Smooth muscle cell (in vitro differentiated cells): ENCODE results near the gene ACSF2. TPM values are rescaled to one million over a fixed set of nuclear protein-coding genes. Genes with fewer than 3 reads are reported as not detected.

Experiments used
- DNase-seq: peaks from one replicate; lab custom pipeline; 2025; ENCODE audit not compliant: unreplicated experiment; lab: John Stamatoyannopoulos, UW
- H2AFZ ChIP-seq: fragments of 200-600 bp; sonication (generic); 2 replicates; pipeline ENCODE4 v1.6.0; 2016; ENCODE audit warnings: antibody characterized with exemption, low read depth, mild to moderate bottlenecking
- H3F3A ChIP-seq: fragments of 200-600 bp; sonication (generic); 2 replicates; pipeline ENCODE4 v1.6.0; 2017; ENCODE audit warnings: antibody characterized with exemption, low read depth
- H3K27ac ChIP-seq: fragments of 200-600 bp; sonication (generic); 2 replicates; pipeline ENCODE4 v1.5.1; 2016; ENCODE audit warnings: low read depth, mild to moderate bottlenecking
- H3K27me3 ChIP-seq: fragments of 200-600 bp; sonication (generic); 2 replicates; pipeline ENCODE4 v1.6.1; 2016; ENCODE audit warnings: low read depth, mild to moderate bottlenecking
- H3K36me3 ChIP-seq: fragments of 200-600 bp; sonication (generic); 2 replicates; pipeline ENCODE4 v1.5.1; 2016; ENCODE audit warnings: low read depth
- H3K4me1 ChIP-seq: fragments of 200-600 bp; sonication (generic); 2 replicates; pipeline ENCODE4 v1.5.1; 2016; ENCODE audit warnings: low read depth
- H3K4me2 ChIP-seq: fragments of 200-600 bp; sonication (generic); 2 replicates; pipeline ENCODE4 v1.6.0; 2016; ENCODE audit warnings: mild to moderate bottlenecking
- H3K4me3 ChIP-seq: fragments of 200-600 bp; sonication (generic); 2 replicates; pipeline ENCODE4 v1.5.1; 2016; ENCODE audit warnings: mild to moderate bottlenecking
- H3K79me2 ChIP-seq: fragments of 200-600 bp; sonication (generic); 2 replicates; pipeline ENCODE4 v1.6.0; 2016; ENCODE audit warnings: low read depth, mild to moderate bottlenecking
- H3K9ac ChIP-seq: fragments of 200-600 bp; sonication (generic); 2 replicates; pipeline ENCODE4 v1.6.0; 2016; ENCODE audit warnings: low read depth
- H3K9me3 ChIP-seq: fragments of 200-600 bp; sonication (generic); replicated peaks from 2 replicates; pipeline ENCODE4 v1.5.1; 2016; ENCODE audit warnings: low read depth
- H4K20me1 ChIP-seq: fragments of 200-600 bp; sonication (generic); 2 replicates; pipeline ENCODE4 v1.6.0; 2016; ENCODE audit warnings: low read depth
- CTCF ChIP-seq: fragments of 200-600 bp; sonication (generic); IDR thresholded peaks from 2 replicates; pipeline ENCODE4 v1.5.1; 2017; ENCODE audit warnings: borderline replicate concordance, mild to moderate bottlenecking, antibody characterized with exemption; ENCODE audit not compliant: insufficient read depth, poor library complexity, severe bottlenecking
- WGBS: methylation state at CpG from one replicate; pipeline ENCODE4 v1.1.7; 2016; ENCODE audit warnings: low lambda C conversion rate; 5-methylcytosine and 5-hydroxymethylcytosine counted together
- polyA plus RNA-seq: library from polyadenylated mRNA; unstranded; fragments of >200 nt; fragmentation: Nextera tagmentation; extraction: Ambion mirVana; gene quantifications from 2 replicates; pipeline ENCODE4 v1.2.1, GENCODE V29; 2016
- total RNA-seq: library from RNA; depleted of rRNA; stranded (reverse); fragments of >200 nt; gene quantifications from 2 replicates; pipeline ENCODE4 v1.2.3, GENCODE V29; 2014

ACSF2 gene
- total and polyA plus RNA-seq, 2 experiments from 2014 or later: 13.7 to 16.8 TPM

DNA sequence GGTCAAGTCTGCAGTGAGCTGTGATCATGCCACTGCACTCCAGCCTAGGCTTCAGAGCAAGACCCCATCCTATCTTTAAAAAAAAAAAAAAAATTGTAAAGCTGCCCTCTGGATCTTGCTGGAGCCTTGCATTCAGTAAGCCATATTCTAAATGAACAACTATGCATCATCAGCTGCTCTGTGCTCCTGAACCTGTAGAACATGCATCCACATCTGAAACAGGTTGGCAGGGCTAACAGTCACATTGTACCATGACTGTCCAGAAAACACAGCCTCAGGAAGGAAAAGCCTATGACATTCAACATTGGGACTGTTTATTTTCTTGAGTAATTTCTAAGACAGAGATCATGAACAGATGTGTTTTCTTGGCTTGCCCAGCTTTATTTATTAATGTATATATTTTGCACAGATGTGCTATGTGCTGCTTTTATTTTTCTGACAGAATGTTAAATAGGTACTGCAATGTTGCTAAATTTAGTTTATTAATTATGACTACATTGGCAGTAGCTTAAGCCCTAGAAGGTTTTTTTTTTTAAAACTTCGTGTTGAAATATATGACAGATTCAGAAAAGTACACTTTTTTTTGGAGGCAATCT is 19.8 kb downstream of the ACSF2 start:
- Histone ChIP-seq H3K79me2 (no peaks in the 10 kb centered on the region), H3K4me3 (no peak overlapping the region), H3K4me1 (peaks cover 8% of the 10 kb centered on the region), H4K20me1 (peaks cover 28% of the 10 kb centered on the region), H3K36me3 (no peaks in the 10 kb centered on the region), H2AFZ (no peak overlapping the region), H3K27me3 (no peaks in the 10 kb centered on the region), H3K9me3 (no peaks in the 10 kb centered on the region), H3K27ac (no peak overlapping the region), H3K4me2 (no peak overlapping the region), H3F3A (peaks cover 12% of the 10 kb centered on the region), H3K9ac (no peak overlapping the region)
- TF ChIP-seq CTCF: no peak
- no peak for DNase-seq
- 87% methylated on average over 1 of the region's 1 CpG for WGBS

DNA sequence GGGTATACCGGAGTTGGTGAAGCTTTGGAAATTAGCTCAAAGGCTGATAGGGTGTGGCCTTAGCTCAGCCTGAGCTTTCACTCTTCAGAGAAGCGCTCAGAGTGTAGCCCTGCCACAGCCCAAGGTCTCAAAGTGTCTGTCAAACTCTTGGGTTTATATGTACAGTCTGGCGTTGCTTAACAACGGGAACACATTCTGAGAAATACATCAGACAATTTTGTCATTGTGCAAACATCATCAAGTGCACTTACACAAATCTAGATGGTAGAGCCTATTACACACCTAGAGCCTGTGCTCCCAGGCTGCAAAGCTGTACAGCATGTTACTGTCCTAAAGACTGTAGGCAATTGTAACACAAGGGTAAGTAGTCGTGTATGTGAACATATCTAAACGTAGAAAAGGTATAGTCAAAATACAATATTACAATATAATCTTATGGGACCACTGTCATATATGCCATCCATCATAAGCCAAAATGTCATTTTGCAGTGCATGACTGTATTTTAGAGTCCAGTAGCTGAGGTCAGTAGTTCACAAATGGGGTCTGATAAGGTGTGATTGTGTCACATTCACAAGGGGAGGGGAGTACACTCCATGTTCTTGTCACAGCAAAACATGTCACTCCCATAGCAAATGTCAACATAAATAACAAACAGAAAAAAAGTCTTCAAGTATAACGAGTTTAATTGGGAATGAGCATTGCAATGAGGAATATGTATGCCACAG is 22.0 kb downstream of the ACSF2 start:
- no peaks in the 10 kb centered on the region for H3K9me3 ChIP-seq
- peaks cover 8% of the 10 kb centered on the region for H3K4me1 ChIP-seq
- no peak overlapping the region for H3K4me3 ChIP-seq
- no peak for DNase-seq
- H4K20me1 ChIP-seq: peaks cover 30% of the 10 kb centered on the region
- TF ChIP-seq CTCF: no peak
- no peak overlapping the region for H2AFZ ChIP-seq
- no peaks in the 10 kb centered on the region for H3K36me3 ChIP-seq
- H3K79me2 ChIP-seq: peaks cover 4% of the 10 kb centered on the region
- H3K4me2 ChIP-seq: no peak overlapping the region
- peaks cover 9% of the 10 kb centered on the region for H3F3A ChIP-seq
- no peak overlapping the region for H3K9ac ChIP-seq
- no peak overlapping the region for H3K27ac ChIP-seq
- H3K27me3 ChIP-seq: no peaks in the 10 kb centered on the region
- 91% methylated on average over 7 of the region's 7 CpGs for WGBS

DNA sequence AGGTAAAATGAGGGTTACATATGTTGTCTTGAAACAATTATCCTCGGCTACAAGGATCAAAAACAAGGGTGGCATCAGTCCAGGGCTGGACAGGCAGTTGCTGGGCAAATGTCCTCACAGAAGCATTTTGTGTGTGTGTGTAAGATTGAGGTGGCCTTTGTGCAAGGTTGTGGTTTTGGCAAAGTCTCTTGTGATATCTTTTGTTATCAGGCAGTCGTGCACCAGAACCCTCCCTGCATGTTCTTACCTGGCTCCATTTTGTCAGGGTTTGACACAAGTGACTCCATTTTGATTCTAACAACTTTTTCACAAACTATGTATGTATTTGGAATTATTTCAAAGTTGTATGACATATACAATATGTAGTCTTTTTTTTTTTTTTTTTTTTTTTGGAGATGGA is 22.6 kb downstream of the ACSF2 start:
- H3F3A ChIP-seq: peaks cover 3% of the 10 kb centered on the region
- H3K4me3 ChIP-seq: no peak overlapping the region
- H4K20me1 ChIP-seq: peaks cover 24% of the 10 kb centered on the region
- TF ChIP-seq CTCF: no peak
- no peak overlapping the region for H2AFZ ChIP-seq
- WGBS: 92% methylated on average over 2 of the region's 2 CpGs
- no peak overlapping the region for H3K9ac ChIP-seq
- no peaks in the 10 kb centered on the region for H3K27me3 ChIP-seq
- no peaks in the 10 kb centered on the region for H3K36me3 ChIP-seq
- peaks cover 2% of the 10 kb centered on the region for H3K4me1 ChIP-seq
- H3K9me3 ChIP-seq: no peaks in the 10 kb centered on the region
- DNase-seq: no peak
- H3K4me2 ChIP-seq: no peak overlapping the region
- H3K79me2 ChIP-seq: peaks cover 4% of the 10 kb centered on the region
- H3K27ac ChIP-seq: no peak overlapping the region
